HT1080 (cell line): Measurements from ENCODE around the gene CR1L. TPM values are rescaled to one million over a fixed set of nuclear protein-coding genes. Genes with fewer than 3 reads are reported as not detected.
"Not testable (repeated sequence)": the region's sequence is repeated elsewhere in the genome, so short reads cannot be mapped to it uniquely, and the experiment has no call there.

Experiments
- DNase-seq: peaks from one replicate; pipeline ENCODE4 v3.0.0-alpha.2; 2015; ENCODE audit warnings: low read depth
- total RNA-seq: library from RNA; depleted of rRNA; stranded (reverse); fragments of >200 nt; shearing (Covaris generic); gene quantifications from 2 replicates; pipeline ENCODE4 v1.2.3, GENCODE V29; 2014

CR1L gene
- total RNA-seq, 1 experiment from 2014 or later, result not detected

DNA sequence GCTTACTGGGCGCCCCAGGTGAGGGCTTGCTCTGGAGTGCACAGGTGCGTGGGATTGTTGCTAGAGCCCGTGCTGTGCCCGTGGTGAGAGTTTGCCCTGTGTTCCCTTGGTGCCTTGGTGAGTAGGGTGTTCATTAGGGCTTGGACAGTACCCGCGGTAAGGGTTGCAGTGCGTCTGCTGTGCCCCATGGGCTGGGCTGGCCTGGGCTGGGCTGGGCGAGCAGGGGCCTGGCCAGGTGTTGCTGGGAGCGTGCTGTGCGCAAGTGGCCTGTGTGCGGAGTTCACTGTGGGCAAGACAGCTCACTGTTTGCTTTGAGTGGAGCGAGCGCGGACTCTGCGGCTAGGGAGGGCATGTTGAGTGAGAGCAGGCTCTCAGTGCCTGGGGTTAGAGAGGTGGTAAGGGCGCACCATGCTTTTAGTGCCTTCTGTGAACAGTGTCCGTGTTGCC is 725 bp downstream of the CR1L start:
- no peak for DNase-seq

DNA sequence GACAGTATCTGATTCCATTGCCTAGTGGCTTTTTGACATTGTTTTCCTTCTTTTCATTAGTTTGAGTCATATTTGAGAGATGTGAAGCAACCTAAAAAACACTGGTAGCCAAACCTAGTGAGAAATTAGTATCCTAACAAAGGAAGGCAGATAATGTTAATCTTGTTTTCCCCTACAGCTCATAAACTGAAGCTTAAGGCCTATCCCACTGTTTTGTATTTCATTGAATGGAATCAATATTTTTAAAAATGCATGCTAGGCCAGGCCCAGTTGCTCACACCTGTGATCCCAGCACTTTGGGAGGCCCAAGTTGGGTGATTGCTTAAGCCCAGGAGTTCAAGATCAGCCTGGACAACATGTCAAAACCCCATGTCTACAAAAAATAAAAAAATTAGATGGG is 1.2 kb downstream of the CR1L start:
- DNase-seq, result no peak

DNA sequence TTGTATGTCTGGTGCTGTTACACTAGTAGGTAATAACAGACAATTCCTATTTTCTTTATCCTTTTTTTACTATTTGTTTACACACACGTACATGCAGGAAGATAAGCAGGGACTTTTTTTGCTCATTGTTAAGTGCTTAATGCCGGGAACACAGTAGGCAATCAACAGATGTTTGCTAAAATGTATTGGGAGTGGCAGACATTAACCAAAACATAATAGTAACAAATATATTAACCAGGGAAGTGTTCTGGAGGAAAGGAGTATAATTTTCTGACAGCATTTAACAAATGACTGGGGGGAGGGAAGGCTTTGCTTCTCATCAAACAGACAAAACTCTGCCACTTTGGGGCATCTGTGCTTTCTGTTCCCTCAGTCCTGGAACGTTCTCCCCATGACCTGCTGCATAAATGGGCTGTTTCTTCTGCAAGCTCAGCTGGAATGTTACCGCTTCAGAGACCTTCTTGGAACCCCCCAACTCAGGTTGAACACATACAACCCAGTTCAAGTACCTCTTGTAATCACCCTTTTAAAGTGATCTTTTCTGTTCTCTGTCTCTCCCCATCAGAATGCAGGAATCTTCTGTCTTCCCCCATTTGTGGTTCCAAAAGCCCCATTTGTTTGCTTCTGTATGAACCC is 2.1 kb downstream of the CR1L start:
- DNase-seq, result no peak

DNA sequence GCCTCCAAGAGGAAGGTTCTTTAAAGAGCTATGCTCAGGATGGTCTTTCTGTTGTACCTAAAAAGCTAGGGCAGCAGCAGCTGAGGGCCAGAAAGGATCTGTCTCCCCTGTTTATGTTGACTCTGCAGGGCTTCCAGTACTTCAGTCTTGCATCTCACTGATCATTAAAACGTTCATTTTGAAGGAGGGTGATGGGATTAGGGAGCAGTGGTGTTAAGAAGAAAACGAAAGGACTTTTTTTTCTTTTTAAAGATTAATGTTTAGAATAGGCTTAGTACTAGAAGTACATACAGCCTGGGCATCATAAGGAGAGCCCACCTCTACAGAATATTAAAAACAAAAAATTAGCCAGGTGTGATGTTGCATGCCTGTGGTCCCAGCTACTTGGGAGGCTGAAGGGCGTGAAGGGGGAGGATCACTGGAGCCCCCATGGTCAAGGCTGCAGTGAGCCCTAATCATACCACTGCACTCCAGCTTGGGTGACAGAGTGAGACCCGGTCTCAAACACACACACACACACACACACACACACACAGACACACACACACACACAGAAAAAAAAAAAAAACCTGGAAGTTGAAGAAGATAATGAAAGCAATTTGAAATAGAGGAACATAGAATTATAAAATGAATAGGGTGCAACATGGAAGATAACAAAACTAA is 2.9 kb downstream of the CR1L start:
- no peak for DNase-seq

DNA sequence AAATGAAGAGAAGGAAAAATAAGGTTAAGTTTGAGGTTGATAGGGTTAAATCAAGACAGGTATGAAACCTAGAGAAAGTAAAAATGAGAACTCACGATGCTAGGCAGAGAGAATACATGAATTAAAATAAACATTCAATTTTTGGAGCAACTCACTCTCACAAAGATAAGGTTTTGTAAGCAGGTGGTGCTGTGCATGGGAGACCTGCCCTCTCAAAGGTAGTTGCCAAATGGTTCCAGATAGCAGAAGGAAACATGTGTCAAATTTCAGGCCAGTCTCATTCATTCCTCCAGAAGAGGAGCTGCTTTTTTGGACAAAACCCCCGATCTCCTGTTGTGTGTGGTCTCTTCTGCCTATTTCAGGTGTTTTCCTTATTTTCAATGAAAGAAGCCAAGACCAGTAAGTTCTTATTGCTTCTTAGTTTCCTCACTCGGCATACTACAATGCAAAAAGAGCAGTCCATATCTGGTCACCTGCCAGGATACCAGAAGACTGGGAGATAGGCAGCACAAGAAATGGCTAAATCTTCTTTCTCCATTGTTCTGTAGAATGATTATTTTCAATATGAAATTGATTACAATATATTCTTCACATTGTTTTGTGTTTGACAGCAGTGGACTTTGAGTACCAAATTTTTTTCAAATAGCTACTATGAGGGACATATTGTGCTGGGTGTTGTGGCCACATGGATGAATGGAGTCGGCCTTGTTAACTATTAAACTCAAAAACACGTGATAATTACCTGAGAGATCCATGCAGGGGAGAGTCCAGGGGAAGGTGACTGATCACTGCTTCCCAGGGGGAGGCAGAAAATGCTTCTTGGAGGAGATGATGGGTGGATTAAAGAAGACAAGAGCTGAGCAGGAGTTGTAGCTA is 3.6 kb downstream of the CR1L start:
- DNase-seq, result no peak

DNA sequence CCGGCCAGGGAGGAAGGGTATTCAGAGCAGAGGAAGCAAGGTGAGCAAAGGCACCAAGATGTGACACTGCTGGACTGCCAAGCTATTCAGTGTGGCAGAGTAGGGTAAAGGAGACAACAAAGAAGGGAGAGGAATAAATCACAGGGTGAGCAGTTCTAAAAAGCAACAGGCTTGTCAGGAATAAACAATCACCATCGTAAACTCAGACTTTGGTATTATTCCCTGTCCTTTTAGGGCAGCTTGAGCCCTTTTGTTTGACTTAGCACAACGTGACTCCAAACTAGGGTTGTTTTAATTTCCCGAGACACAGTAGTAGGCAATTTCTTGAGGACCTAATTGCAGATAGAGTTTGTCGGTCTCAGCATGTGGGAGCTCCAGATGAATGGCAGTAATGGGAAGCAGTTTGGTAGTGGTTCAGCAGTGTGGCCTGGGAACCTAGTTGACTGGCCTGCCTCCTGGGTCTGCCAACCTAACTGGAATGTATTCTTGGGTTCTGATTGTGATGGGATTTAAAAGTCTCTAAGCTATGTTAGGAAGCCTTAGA is 4.3 kb downstream of the CR1L start:
- no peak for DNase-seq

DNA sequence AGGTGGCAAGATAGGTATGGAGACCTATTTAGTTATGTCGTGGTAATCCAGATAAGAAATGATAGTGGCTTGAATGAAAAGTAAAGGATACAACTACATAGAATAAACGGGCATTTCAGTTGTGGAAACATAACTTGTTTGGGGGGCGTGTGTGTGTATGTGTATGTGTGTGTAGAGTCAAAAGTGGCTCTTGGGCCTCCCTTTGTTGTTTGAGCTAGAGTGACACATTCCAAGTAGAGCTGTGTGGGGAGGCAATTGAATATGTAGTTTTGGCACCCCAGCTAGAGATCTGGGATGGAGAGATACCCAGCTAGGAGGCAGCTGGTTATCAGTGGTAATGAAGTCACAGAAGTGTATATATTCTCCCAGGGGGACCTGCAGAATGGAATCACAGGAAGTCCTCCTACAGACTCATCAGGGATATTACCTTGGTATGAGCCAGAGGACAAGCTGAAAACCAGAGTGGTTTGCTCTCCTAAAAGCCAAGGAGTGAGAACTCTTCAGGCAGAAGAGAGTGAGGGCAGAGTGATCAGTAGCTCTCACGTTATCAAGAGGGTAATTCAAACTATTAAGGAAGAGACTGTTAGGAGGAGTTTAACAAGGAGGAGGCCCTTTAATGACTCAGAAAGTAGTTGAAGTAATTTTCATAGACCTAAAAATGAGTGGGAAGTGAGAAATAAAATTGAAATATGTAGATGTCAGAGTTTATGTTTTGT is 5.1 kb downstream of the CR1L start:
- no peak for DNase-seq

DNA sequence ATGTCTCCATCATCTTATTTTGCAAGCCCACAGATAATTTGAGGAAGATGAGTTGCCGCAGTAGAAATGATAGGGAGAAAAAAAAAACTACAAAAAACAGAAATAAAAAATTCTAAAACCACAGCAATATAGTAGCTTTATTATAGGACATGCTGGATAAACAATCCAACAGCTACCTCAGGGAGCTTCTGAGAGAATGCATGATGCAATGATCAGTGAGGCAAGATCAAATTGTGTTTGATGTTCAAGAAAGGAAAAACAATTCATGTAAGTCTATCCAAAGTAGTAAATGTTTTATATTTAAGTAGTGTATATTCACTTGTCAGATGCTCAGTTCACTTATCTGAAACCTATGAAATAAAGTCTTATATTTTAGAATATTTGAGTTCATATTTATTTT is 6.7 kb downstream of the CR1L start:
- no peak for DNase-seq

DNA sequence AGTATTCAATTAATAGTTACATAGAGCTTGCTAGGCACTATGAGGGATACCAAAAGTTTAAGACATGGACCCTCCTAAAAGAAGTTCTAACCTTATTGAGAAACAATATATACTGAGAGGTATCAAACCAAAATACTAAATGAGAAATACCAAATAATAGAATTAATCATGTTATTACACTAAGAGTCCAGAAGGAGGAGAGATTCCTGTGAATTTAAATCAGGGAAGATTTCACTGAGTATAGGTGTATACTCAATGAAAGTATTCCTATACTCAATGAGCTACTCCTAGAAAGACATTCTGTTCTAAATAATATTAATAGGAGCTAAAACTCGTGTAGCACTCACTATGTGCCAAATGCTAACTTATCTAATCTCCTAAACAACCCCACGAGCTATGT is 9.4 kb downstream of the CR1L start:
- DNase-seq, result no peak

DNA sequence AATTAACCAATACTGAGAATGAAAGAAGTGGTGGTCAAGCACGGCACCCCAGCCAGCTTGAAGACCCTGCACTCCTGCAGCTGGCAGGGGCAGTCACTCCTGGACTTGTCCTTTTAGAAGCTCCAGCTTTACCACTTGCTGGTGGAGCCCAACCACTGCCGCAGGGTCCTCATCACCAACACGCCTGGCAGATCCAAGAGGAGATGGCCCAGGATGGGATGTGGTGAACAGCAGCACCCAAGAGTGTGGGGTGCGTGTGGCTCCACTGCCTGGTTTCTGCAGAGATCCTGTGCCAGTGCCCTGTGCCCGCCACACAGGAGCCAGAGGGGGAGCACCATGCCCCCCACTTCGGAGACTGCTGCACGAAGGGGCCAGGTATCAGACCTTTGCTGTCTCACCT is 13.5 kb downstream of the CR1L start:
- no peak for DNase-seq

DNA sequence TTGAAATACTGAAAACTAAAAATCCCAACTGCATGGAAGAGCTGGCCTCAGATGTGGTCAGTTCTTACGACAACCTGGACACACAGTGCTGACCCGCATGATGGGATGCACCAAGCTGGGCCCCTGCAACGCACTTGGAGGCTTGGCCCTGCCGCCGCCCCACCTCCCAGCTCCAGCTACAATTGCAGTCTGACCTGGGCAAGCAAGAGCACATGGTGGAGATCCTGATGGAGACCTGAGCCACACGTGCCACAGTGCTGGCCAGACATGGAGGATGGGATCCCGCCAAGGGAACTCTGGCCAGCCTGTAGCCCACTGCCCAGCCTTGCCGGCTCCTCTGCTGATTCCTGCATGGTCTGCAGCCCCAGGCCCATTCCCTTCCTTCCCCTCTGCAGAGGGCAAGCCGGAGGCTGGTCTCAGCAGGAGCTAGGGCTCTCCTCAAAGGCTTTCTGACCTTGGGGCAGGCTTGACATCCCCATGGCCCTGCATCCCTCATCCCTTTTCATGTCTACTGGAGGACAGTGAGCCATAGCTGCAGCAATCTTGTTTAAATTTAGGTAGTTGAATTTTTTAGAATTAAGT is 14.1 kb downstream of the CR1L start:
- no peak for DNase-seq

DNA sequence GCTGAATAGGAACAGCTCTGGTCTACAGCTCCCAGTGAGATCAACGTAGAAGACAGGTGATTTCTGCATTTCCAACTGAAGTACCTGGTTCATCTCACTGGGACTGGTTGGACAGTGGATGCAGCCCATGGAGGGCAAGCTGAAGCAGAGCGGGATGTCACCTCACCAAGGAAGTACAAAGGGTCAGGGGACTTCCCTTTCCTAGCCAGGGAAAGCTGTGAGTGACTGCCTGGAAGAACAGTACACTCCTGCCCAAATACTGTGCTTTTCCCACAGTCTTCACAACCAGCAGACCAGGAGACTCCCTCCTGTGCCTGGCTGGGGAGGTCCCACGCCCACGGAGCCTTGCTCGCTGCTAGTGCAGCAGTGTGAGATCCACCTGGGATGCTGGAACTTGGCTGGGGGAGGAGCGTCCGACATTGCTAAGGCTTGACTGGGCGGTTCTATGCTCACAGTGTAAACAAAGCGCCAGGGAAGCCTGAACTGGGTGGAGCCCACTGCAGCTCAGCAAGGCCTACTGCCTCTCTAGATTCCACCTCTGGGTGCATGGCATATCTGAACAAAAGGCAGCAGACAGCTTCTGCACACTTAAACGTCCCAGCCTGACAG is 14.7 kb downstream of the CR1L start:
- no peak for DNase-seq

DNA sequence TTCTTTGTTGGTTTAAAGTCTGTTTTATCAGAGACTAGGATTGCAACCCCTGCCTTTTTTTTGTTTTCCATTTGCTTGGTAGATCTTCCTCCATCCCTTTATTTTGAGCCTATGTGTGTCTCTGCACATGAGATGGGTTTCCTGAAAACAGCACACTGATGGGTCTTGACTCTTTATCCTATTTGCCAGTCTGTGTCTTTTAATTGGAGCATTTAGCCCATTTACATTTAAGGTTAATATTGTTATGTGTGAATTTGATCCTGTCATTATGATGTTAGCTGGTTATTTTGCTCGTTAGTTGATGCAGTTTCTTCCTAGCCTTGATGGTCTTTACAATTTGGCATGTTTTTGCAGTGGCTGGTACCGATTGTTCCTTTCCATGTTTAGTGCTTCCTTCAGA is 16.5 kb downstream of the CR1L start:
- not testable (repeated sequence) for DNase-seq

DNA sequence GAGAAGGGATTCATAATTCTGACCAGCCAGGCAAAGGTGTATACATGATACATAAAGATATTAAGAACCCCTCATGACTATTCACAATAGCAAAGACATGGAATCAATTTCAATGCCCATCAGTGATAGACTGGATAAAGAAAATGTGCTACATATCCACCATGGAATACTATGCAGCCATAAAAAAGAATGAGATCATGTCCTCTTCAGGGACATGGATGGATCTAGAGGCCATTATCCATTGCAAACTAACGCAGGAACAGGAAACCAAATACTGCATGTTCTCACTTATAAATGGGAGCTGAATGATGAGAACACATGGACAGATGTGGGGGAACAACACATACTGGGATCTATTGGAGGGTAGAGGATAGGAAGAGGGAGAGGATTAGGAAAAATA is 21.4 kb downstream of the CR1L start:
- no peak for DNase-seq

DNA sequence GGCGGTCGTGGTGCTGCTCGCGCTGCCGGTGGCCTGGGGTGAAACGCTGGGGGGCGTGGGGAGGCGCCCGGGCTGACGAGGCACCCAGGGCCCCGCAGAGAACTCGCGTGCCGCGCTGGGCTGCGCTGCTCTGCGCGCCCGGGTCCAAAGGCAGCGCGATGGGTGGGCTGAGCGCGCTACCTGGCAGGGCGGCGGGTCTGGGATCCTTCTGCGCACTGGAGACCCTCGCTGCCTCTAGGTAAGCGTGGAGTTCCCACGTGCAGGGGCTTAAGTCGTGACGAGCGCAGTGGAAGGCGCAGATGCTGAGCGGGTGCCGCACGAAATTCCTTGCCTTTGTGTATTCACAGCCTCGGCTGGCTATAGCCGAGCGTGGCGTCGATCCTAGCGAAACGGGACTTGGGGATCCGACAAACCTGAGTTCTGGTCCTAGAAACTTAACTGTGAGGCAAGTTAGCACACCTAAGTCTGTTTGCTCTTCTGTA is 24.6 kb downstream of the CR1L start:
- DNase-seq, result no peak

DNA sequence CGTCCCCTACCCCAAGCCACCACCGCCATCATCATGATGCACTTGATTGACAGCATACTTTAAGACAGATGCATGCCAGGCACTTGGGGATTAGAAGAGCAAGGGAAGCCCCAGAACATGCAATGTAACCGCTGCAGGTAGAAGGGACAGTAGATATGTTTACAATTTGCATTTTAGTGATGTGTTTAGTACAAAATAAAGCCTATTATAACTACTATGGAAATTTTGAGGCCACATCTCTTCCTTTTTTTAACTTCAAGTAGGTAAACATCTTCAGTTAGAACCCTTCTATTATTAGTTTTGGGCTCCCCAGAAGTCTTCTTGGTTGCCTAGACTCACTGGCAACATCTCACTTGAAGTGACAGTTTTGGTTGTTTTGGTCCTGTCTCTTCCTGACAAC is 25.3 kb downstream of the CR1L start:
- no peak for DNase-seq

DNA sequence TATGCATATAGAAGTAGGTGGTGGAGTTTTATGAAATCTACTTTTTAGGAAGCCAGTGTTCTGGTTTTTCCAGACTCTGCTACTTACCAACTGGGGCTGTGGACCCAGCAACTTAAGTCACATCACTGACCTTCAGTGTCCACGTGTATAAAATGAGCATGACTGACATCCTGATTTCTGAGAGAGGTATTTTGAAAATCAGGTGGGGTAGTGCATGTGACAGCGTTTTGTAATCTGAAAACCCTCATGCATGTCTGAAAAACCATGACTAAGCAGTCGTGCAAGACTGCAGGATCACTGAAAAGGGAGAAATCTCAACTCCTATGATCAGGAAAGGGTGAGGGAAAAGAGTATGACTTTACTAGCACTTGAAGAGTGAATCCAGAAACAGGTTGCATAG is 26.1 kb downstream of the CR1L start:
- no peak for DNase-seq

DNA sequence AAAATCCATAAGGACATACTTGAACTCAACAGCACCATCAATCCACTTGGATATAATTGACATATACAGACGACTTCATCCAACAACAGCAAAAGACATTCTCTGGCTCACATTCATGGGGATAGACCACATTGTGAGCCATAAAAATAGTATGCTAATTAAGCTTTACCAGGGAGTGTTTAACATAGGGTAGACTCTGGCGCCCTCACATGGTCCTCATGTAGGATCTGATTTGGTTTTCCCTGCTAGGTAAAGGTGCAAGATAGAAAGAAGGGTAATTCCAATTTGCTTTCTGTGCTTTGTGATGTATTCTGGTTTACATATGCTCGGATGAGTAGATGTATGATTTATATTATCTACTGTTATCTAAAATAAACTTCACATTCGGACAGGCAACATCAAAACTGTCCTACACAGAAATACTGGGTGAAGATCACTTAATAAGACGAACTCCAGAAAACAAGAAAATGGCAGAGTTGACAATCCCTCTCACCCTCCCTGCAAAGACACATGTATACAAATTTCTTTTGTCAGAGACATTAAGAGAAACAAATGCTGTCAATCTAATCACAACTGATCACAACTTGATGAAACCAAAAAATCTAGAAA is 27.7 kb downstream of the CR1L start:
- no peak for DNase-seq

DNA sequence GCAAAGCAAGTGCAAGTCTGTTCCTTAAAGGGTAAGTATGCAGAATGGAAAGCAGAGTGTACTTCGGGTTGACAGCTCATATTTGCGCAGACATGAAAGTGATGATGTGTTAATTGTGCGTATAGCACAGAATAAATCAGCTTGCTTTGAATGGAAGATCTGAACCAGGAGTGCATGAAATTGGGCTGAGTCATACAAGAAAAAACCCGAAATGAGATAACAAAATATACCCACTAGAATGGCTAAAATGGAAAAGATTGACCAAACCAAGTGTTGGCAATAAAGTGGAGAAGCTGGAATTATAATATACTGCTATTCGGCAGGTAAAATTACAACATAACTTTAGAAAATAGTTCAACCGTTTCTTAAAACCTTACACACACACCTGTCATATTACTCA is 28.5 kb downstream of the CR1L start:
- DNase-seq, result no peak

DNA sequence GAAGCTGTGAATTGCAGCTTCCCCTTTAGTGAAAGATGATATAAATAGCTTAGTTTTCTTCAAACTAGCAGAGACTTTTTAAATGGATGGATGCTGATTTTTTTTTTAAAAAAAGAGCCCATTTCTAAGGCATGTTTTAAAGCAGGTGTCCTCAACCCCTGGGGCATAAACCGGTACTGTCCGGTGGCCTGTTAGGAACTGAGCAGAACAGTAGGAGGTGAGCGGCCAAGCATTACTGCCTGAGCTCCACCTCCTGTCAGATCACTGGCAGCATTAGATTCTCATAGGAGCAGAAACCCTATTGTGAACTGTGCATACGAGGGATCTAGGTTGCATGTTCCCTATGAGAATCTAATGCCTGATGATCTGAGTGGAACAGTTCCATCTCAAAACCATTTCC is 31.2 kb downstream of the CR1L start:
- no peak for DNase-seq
